Measurements from ENCODE around the gene ADGRG1. TPM values are rescaled to one million over a fixed set of nuclear protein-coding genes. Genes with fewer than 3 reads are reported as not detected.
A peak's percentile ranks its signal among the peaks of the same experiment; 100 is the strongest.

Gene ADGRG1
- total RNA-seq, 2 experiments from 2014 or later = 7.3 to 19.9 TPM

GRCh38 chr16:57617604-57618111, 10.8 kb upstream of the ADGRG1 start:
- Mint-ChIP-seq H3K27ac (no peak overlapping the region), H3K9me3 (ENCODE audit: low read depth) (no peaks in the 10 kb centered on the region), H3K4me1 (peaks cover 27% of the 10 kb centered on the region), H3K4me3 (no peak overlapping the region), H3K36me3 (peaks cover 1% of the 10 kb centered on the region), H3K27me3 (no peaks in the 10 kb centered on the region)
- ATAC-seq = no peak
- CTCF ChIA-PET = interaction anchor here (0.8 to 11.8 kb wide), 4 partner anchors 8 to 22 kb away, joined by 3 to 230 read pairs (median 6); no protein-coding TSS in a partner anchor
- DNase-seq = no peak

- Mint-ChIP-seq H3K9me3 (ENCODE audit: low read depth) (no peaks in the 10 kb centered on the region), H3K27ac (no peak overlapping the region)
- CTCF ChIA-PET = interaction anchor here (0.8 to 2.6 kb wide), 4 partner anchors 9 to 42 kb away, joined by 3 to 8 read pairs (median 4); no protein-coding TSS in a partner anchor
Observed at GRCh38 chr16:57618296-57619132, 9.9 kb upstream of the ADGRG1 start.

GRCh38 chr16:57619133-57619605, 9.3 kb upstream of the ADGRG1 start:
- ATAC-seq (no peak), DNase-seq (no peak)
- Mint-ChIP-seq H3K36me3 (no peaks in the 10 kb centered on the region), H3K27ac (no peak overlapping the region), H3K27me3 (no peaks in the 10 kb centered on the region), H3K4me1 (peaks cover 18% of the 10 kb centered on the region), H3K9me3 (ENCODE audit: low read depth) (no peaks in the 10 kb centered on the region), H3K4me3 (no peak overlapping the region)
- CTCF ChIA-PET = interaction anchor here (1.0 to 2.6 kb wide), 2 partner anchors 18 to 42 kb away, joined by 3 to 8 read pairs; no protein-coding TSS in a partner anchor

More at GRCh38 chr16:57618296-57619132, 9.9 kb upstream of the ADGRG1 start:
- ATAC-seq (no peak), DNase-seq (no peak)
- no peak overlapping the region for H3K4me3 Mint-ChIP-seq
- no peaks in the 10 kb centered on the region for H3K27me3 Mint-ChIP-seq
- H3K36me3 Mint-ChIP-seq = peaks cover 1% of the 10 kb centered on the region
- peaks cover 24% of the 10 kb centered on the region for H3K4me1 Mint-ChIP-seq

- no peak overlapping the region for H3K4me3 Mint-ChIP-seq
- peaks cover 13% of the 10 kb centered on the region for H3K4me1 Mint-ChIP-seq
- H3K27ac Mint-ChIP-seq = no peak overlapping the region
- no peaks in the 10 kb centered on the region for H3K36me3 Mint-ChIP-seq
- ATAC-seq (no peak), DNase-seq (no peak)
- no peaks in the 10 kb centered on the region for H3K9me3 Mint-ChIP-seq (ENCODE audit: low read depth)
- CTCF ChIA-PET = interaction anchor here (1.0 to 2.6 kb wide), 2 partner anchors 19 to 43 kb away, joined by 3 to 8 read pairs; no protein-coding TSS in a partner anchor
- no peaks in the 10 kb centered on the region for H3K27me3 Mint-ChIP-seq
Observed at GRCh38 chr16:57619606-57620334, 8.7 kb upstream of the ADGRG1 start.

GRCh38 chr16:57620335-57621231, 7.8 kb upstream of the ADGRG1 start:
- CTCF ChIA-PET = interaction anchor here (1.2 to 2.6 kb wide), 4 partner anchors 10 to 43 kb away, joined by 3 to 9 read pairs (median 8); no protein-coding TSS in a partner anchor

GRCh38 chr16:57621521-57622271, 6.7 kb upstream of the ADGRG1 start:
- Mint-ChIP-seq H3K36me3 (no peaks in the 10 kb centered on the region), H3K9me3 (ENCODE audit: low read depth) (no peaks in the 10 kb centered on the region), H3K27ac (no peak overlapping the region), H3K27me3 (peaks cover 2% of the 10 kb centered on the region), H3K4me1 (peaks cover 2% of the 10 kb centered on the region), H3K4me3 (no peak overlapping the region)
- no peak for ATAC-seq
- CTCF ChIA-PET = interaction anchor here (1.0 to 1.9 kb wide), 4 partner anchors 11 to 44 kb away, joined by 3 to 9 read pairs (median 5); no protein-coding TSS in a partner anchor
- no peak for DNase-seq

More at GRCh38 chr16:57620335-57621231, 7.8 kb upstream of the ADGRG1 start:
- DNase-seq = no peak
- Mint-ChIP-seq H3K27me3 (peaks cover 2% of the 10 kb centered on the region), H3K27ac (no peak overlapping the region), H3K4me1 (peaks cover 7% of the 10 kb centered on the region), H3K9me3 (ENCODE audit: low read depth) (no peaks in the 10 kb centered on the region), H3K36me3 (no peaks in the 10 kb centered on the region), H3K4me3 (no peak overlapping the region)
- no peak for ATAC-seq

GRCh38 chr16:57622361-57623250, 5.8 kb upstream of the ADGRG1 start:
- no peak for ATAC-seq
- Mint-ChIP-seq H3K27ac (no peak overlapping the region), H3K36me3 (no peaks in the 10 kb centered on the region), H3K9me3 (ENCODE audit: low read depth) (no peaks in the 10 kb centered on the region), H3K4me1 (no peaks in the 10 kb centered on the region), H3K27me3 (peaks cover 2% of the 10 kb centered on the region), H3K4me3 (no peak overlapping the region)
- CTCF ChIA-PET = interaction anchor here (0.7 to 1.9 kb wide), 6 partner anchors 9 to 31 kb away, joined by 3 to 9 read pairs (median 3); no protein-coding TSS in a partner anchor
- DNase-seq = no peak

GRCh38 chr16:57623251-57624043, 5.0 kb upstream of the ADGRG1 start:
- no peak for DNase-seq
- no peak for ATAC-seq
- H3K4me3 Mint-ChIP-seq = no peak overlapping the region
- peaks cover 3% of the 10 kb centered on the region for H3K4me1 Mint-ChIP-seq
- H3K9me3 Mint-ChIP-seq (ENCODE audit: low read depth) = no peaks in the 10 kb centered on the region
- no peaks in the 10 kb centered on the region for H3K36me3 Mint-ChIP-seq
- H3K27ac Mint-ChIP-seq = no peak overlapping the region
- CTCF ChIA-PET = interaction anchor here (0.6 to 1.5 kb wide), 8 partner anchors 10 to 32 kb away, joined by 3 to 7 read pairs (median 3); no protein-coding TSS in a partner anchor
- peaks cover 2% of the 10 kb centered on the region for H3K27me3 Mint-ChIP-seq

GRCh38 chr16:57624044-57624688, 4.3 kb upstream of the ADGRG1 start:
- Mint-ChIP-seq H3K27me3 (peaks cover 9% of the 10 kb centered on the region), H3K4me3 (no peak overlapping the region), H3K9me3 (ENCODE audit: low read depth) (no peaks in the 10 kb centered on the region), H3K36me3 (no peaks in the 10 kb centered on the region), H3K4me1 (peaks cover 10% of the 10 kb centered on the region), H3K27ac (no peak overlapping the region)
- DNase-seq = no peak
- CTCF ChIA-PET = interaction anchor here (0.6 to 1.5 kb wide), 5 partner anchors 12 to 33 kb away, joined by 3 to 7 read pairs (median 3); no protein-coding TSS in a partner anchor
- no peak for ATAC-seq

- H3K4me3 Mint-ChIP-seq = no peak overlapping the region
- peaks cover 12% of the 10 kb centered on the region for H3K27me3 Mint-ChIP-seq
- H3K27ac Mint-ChIP-seq = peak overlapping the region; percentile 65
- no peak for ATAC-seq
- peaks cover 10% of the 10 kb centered on the region for H3K4me1 Mint-ChIP-seq
- no peaks in the 10 kb centered on the region for H3K9me3 Mint-ChIP-seq (ENCODE audit: low read depth)
- DNase-seq = no peak
- no peaks in the 10 kb centered on the region for H3K36me3 Mint-ChIP-seq
- CTCF ChIA-PET = no interaction called here
Observed at GRCh38 chr16:57624806-57625500, 3.5 kb upstream of the ADGRG1 start.

All from activated CD8-positive, alpha-beta memory T cell treated with anti-CD3 and anti-CD28 coated beads, Interleukin-2, amount 10 ng/mL, durations not matched to agents 7 days and 5 days (primary cell).